Measurements from ENCODE around the gene EIF3L.

The EIF3L gene

DNA sequence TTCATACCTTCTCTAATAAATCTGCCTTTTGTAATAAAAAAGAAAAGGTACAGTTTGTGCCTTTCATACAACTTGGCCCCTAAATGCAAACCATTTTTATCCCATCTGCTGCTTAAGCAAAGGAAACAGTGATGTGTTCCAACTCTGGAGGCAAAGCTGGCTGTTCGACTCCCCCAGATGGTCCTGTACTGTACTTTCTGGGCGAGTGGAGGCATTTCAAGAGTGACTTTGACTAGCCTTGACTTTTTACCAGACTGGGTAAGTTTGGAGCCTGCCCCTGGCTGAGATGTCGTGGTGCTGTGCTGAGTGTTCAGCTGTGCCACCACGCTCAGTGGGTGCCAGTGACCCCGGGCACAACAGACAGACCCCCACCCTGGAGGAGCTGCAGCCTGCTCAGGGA, 67.1 kb downstream of the EIF3L start:
- no peak overlapping the region for H3K9ac ChIP-seq (ENCODE audit: low read depth, low read length)
- H3K9me3 ChIP-seq (ENCODE audit: control insufficient read depth, insufficient read depth, low read length) = no peaks in the 10 kb centered on the region
- H3K36me3 ChIP-seq (ENCODE audit: insufficient read depth, low read length) = peaks cover 21% of the 10 kb centered on the region
- H3K4me1 ChIP-seq (ENCODE audit: insufficient read depth, low read length) = peaks cover under 1% of the 10 kb centered on the region; the same call in 1 of the 2 replicates

DNA sequence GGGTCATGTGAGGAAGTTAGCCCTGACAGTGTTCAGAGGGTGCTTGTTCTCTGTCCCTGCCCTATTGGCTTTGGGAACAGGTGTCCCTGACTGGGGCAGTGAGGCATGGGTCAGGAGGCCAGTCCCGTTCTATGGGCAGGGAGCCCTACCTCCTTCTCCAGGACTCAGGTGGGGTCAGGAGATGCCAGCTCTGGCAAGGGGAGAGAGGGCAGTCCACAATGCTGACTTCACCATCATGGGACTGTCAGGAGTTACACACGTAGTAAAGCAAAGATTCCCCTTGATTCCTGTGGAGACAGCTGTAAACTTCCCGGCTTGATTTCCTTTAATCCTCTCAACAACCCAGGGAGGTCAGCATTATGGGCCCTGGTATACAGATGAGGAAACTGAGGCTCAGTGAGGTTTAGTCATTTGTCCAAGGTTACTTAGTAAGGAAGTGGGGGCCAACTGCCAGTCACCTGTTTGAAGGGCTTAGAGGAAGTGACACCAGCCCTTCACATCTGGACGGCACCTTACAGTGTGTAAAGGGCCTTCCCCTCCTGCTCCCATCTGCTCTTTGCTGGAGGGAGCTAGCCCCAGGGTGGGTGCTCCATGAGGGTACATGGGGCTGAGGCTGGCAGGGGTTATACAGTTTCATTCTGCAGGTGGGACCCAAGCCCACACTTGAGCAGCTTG, 68.8 kb downstream of the EIF3L start:
- H3K9ac ChIP-seq (ENCODE audit: low read depth, low read length) = no peak overlapping the region
- peaks cover 21% of the 10 kb centered on the region for H3K36me3 ChIP-seq (ENCODE audit: insufficient read depth, low read length)
- no peaks in the 10 kb centered on the region for H3K4me1 ChIP-seq (ENCODE audit: insufficient read depth, low read length)

DNA sequence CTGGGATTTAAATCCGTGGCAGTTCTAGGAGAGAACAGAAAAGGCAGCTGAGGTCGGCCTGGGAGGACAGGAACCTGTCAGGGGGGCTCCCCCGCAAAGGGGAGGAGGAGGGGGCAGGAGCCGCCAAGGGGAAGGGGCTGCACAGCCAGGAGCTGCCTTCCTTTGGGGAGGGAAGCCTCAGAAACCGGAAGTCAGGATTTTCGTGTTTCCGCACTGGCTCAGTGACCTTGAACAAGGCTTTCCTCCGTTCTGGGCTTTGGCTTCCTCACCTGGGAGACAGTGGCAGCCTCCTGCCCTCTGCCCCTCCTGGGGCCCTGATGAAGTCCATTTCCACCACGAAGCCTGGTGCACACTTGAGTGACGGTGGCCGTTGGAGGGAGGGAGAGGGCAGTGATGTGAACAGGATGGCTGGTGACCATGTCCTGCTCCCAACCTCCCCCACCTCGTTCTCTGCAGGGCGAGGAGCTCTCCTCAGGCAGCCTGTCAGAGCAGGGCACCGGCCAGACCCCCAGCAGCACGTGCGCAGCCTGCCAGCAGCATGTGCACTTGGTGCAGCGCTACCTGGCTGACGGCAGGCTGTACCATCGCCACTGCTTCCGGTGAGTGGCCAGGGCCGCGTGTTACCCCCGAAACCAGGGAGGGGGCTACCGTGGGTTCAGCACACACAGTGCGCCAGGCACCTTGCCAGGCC, 69.5 kb downstream of the EIF3L start:
- Histone ChIP-seq H3K36me3 (ENCODE audit: insufficient read depth, low read length) (peaks cover 21% of the 10 kb centered on the region), H3K4me1 (ENCODE audit: insufficient read depth, low read length) (no peaks in the 10 kb centered on the region), H3K9ac (ENCODE audit: low read depth, low read length) (no peak overlapping the region), H3K9me3 (ENCODE audit: control insufficient read depth, insufficient read depth, low read length) (no peaks in the 10 kb centered on the region)

More for the DNA sequence above, 68.8 kb downstream of the EIF3L start:
- no peaks in the 10 kb centered on the region for H3K9me3 ChIP-seq (ENCODE audit: control insufficient read depth, insufficient read depth, low read length)

DNA sequence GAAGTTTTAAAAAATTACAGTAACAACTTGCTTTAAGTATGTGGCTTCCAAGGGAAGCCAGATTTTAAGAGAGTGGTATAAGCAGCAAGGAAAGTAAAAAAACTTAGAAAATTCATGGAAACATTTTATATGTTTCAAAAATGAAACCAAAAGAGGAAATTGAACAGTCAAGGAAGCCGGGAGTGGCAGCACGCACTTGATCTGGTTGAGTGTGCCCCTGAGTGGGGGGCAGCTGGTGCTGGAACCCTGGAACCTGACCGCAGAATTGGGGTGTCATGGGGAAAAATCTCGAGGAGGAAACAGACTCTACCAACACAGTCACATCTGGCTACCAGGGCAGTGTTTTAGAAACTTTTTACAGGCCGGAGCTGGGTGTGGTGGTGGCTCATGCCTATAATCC, 70.9 kb downstream of the EIF3L start:
- Histone ChIP-seq H3K9me3 (ENCODE audit: control insufficient read depth, insufficient read depth, low read length) (no peaks in the 10 kb centered on the region), H3K4me1 (ENCODE audit: insufficient read depth, low read length) (no peaks in the 10 kb centered on the region), H3K36me3 (ENCODE audit: insufficient read depth, low read length) (peaks cover 18% of the 10 kb centered on the region), H3K9ac (ENCODE audit: low read depth, low read length) (no peak overlapping the region)

DNA sequence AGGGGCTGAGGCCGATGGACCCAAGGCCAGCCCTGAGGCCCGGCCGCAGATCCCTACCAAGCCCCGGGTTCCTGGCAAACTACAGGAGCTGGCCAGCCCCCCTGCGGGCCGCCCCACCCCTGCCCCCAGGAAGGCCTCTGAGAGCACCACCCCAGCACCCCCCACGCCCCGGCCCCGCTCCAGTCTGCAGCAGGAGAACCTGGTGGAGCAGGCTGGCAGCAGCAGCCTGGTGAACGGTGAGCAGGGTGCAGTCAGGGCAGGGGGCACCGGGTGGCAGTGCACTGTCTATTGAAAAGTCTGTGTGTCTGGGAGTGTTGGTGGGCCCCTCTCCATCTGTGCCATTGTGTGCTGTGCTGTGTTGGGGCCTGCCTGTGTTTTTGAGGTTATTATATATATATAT, 73.0 kb downstream of the EIF3L start:
- H3K9ac ChIP-seq (ENCODE audit: low read depth, low read length) = no peak overlapping the region
- no peaks in the 10 kb centered on the region for H3K4me1 ChIP-seq (ENCODE audit: insufficient read depth, low read length)
- H3K9me3 ChIP-seq (ENCODE audit: control insufficient read depth, insufficient read depth, low read length) = no peaks in the 10 kb centered on the region
- peaks cover 9% of the 10 kb centered on the region for H3K36me3 ChIP-seq (ENCODE audit: insufficient read depth, low read length)

DNA sequence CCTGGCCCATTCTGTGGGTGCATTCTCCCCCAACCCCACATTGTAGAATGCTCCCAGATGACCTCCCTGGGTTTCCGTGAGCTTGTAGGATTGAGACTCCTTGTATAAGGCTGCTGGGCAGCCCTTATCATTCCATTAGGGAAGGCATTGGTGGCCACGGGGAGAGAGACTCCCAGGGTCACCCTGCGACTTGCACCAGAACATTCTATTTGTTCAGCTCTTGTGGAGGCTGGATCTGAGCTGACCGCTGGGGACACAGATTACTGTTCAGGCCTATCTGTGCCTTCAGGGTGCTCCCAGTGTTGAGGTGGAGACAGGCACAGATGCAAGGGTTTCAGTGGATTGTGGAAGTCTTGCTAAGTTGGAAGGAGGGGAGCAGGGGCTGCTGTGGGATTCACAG, 74.7 kb downstream of the EIF3L start:
- H3K9me3 ChIP-seq (ENCODE audit: control insufficient read depth, insufficient read depth, low read length) = no peaks in the 10 kb centered on the region
- no peaks in the 10 kb centered on the region for H3K4me1 ChIP-seq (ENCODE audit: insufficient read depth, low read length)
- H3K9ac ChIP-seq (ENCODE audit: low read depth, low read length) = no peak overlapping the region
- H3K36me3 ChIP-seq (ENCODE audit: insufficient read depth, low read length) = peaks cover 2% of the 10 kb centered on the region

DNA sequence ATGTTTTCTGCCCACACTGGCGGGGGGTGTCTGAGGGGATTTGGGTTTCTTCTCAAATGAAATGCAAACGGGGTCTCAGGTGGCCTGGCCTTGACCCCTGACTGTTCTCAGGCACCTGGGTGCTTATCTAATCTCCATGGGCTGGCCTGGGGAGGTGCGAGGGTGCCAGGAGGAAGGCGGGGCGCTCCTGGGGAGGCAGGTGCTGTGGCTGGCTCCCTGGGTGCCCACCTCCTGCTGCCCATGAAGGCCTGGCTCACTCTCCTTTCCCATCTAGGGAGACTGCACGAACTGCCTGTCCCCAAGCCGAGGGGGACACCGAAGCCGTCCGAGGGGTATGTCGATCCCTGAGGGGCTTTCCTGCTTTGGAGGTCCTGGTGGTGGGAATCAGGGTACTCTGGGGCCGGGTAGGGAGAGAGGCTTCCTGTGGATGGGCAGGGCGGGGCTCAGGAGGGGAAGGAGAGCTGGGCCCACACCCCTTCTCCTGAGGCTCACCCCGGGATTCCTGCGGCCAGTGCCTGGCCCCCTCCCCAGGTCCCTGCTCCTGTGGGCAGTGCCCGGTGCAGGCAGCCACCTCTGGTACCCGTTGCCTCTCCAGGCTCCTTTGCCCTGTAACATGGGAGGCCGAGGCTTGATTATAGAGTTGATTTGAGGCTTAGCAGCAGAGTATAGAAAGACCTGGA, 75.3 kb downstream of the EIF3L start:
- no peak overlapping the region for H3K9ac ChIP-seq (ENCODE audit: low read depth, low read length)
- H3K4me1 ChIP-seq (ENCODE audit: insufficient read depth, low read length) = no peaks in the 10 kb centered on the region
- H3K36me3 ChIP-seq (ENCODE audit: insufficient read depth, low read length) = peaks cover 2% of the 10 kb centered on the region; the same call in 1 of the 2 replicates
- no peaks in the 10 kb centered on the region for H3K9me3 ChIP-seq (ENCODE audit: control insufficient read depth, insufficient read depth, low read length)

DNA sequence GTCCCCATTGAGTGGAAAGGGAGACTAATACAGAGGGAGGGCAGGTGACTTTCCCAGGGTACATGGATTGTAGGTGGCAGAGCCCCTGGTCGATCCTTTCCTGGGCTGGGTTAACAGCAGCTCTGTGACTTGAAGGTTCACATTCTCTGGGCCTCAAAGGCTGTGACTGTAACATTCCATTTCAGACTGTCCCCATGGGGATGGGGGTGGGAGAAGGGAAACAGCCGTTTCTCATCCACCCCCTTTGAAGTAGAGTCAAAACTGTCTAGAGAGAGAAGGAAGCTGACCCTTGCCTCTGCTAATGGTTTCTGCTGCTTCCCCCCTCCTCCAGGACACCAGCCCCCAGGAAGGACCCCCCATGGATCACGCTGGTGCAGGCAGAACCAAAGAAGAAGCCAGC, 76.1 kb downstream of the EIF3L start:
- Histone ChIP-seq H3K4me1 (ENCODE audit: insufficient read depth, low read length) (no peaks in the 10 kb centered on the region), H3K36me3 (ENCODE audit: insufficient read depth, low read length) (no peaks in the 10 kb centered on the region; the same call in 1 of the 2 replicates), H3K9me3 (ENCODE audit: control insufficient read depth, insufficient read depth, low read length) (no peaks in the 10 kb centered on the region), H3K9ac (ENCODE audit: low read depth, low read length) (no peak overlapping the region)

DNA sequence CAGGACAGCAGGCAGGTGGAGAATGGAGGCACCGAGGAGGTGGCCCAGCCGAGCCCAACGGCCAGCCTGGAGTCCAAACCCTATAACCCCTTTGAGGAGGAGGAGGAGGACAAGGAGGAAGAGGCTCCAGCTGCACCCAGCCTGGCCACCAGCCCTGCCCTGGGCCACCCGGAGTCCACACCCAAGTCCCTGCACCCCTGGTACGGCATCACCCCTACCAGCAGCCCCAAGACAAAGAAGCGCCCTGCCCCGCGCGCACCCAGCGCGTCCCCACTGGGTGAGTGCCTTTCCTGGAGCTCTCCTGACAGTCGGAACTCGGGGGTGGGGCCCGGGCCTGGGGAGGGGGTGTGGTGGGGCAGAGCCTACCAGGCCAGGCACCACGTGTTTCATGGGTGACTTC, 76.5 kb downstream of the EIF3L start:
- no peaks in the 10 kb centered on the region for H3K4me1 ChIP-seq (ENCODE audit: insufficient read depth, low read length)
- no peaks in the 10 kb centered on the region; the same call in 1 of the 2 replicates for H3K36me3 ChIP-seq (ENCODE audit: insufficient read depth, low read length)
- H3K9me3 ChIP-seq (ENCODE audit: control insufficient read depth, insufficient read depth, low read length) = no peaks in the 10 kb centered on the region
- no peak overlapping the region for H3K9ac ChIP-seq (ENCODE audit: low read depth, low read length)

DNA sequence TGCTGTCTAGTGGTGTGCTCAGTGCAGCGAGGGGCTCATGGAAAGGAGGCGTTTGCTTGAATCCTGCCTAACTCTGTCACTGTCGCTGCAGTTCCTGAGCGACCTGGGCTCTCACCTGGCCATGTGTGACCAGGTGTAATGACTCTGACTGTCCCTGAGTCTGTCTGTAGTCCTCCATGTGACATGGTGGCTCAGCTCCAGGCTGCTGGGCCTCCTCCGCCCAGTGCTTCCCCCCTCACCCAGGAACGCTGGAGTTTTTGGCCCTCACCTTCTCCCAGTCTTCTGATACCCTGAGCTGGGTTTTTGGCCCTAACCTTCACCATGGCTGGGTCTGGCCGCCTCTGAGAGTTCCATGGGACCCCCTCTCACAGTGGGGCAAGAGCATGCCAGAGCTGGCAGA, 77.1 kb downstream of the EIF3L start:
- Histone ChIP-seq H3K9me3 (ENCODE audit: control insufficient read depth, insufficient read depth, low read length) (no peaks in the 10 kb centered on the region), H3K4me1 (ENCODE audit: insufficient read depth, low read length) (no peaks in the 10 kb centered on the region), H3K9ac (ENCODE audit: low read depth, low read length) (no peak overlapping the region), H3K36me3 (ENCODE audit: insufficient read depth, low read length) (no peaks in the 10 kb centered on the region; the same call in 1 of the 2 replicates)

DNA sequence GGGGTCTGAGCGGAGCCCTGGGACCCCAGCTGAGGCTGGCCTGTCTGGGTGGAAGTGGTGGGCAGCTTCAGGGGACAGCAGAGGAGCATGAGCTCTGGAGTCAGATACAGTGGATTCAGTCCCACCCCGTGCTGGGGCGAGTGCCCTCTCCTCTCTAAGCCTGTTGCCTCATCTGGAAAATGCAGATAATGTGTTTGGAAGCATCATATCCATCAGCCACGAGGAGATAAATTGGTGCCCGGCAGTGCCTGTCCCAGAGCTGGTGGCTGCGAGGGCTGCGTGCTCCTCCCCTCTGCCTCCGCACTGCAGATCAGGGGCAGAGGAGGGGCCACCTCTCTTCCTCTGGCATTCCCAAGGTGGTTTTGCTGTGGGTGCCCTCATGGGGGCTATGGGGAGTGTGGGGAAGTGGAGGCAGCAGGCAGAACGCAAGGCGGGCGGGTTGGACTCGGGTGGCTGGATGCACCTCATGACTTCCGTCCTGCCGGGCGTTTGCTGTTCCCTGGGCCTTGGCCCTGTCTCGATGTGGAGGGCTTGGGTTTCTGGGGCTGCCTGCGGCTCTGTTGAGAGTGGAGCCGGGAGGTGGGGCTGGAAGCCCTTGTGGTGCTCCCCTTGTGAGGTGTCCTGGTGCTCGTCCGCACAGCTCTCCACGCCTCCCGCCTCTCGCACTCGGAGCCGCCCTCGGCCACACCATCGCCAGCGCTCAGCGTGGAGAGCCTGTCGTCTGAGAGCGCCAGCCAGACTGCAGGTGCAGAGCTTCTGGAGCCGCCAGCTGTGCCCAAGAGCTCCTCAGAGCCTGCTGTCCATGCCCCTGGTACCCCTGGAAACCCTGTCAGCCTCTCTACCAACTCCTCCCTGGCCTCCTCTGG, 77.8 kb downstream of the EIF3L start:
- H3K4me1 ChIP-seq (ENCODE audit: insufficient read depth, low read length) = no peaks in the 10 kb centered on the region
- H3K9ac ChIP-seq (ENCODE audit: low read depth, low read length) = no peak overlapping the region
- no peaks in the 10 kb centered on the region for H3K9me3 ChIP-seq (ENCODE audit: control insufficient read depth, insufficient read depth, low read length)
- H3K36me3 ChIP-seq (ENCODE audit: insufficient read depth, low read length) = no peaks in the 10 kb centered on the region; the same call in 1 of the 2 replicates

DNA sequence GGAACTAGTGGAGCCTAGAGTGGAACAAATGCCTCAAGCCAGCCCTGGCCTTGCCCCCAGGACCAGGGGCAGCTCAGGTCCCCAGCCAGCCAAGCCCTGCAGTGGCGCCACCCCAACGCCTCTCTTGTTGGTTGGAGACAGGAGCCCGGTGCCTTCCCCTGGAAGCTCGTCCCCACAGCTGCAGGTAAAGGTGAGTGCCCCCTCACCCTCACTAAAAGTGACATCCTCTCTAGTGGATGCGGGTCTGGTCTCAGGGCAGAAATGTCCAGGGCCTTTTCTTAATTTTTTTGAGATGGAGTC, 78.4 kb downstream of the EIF3L start:
- no peaks in the 10 kb centered on the region; the same call in 1 of the 2 replicates for H3K36me3 ChIP-seq (ENCODE audit: insufficient read depth, low read length)
- H3K4me1 ChIP-seq (ENCODE audit: insufficient read depth, low read length) = no peaks in the 10 kb centered on the region
- no peak overlapping the region for H3K9ac ChIP-seq (ENCODE audit: low read depth, low read length)
- H3K9me3 ChIP-seq (ENCODE audit: control insufficient read depth, insufficient read depth, low read length) = no peaks in the 10 kb centered on the region

DNA sequence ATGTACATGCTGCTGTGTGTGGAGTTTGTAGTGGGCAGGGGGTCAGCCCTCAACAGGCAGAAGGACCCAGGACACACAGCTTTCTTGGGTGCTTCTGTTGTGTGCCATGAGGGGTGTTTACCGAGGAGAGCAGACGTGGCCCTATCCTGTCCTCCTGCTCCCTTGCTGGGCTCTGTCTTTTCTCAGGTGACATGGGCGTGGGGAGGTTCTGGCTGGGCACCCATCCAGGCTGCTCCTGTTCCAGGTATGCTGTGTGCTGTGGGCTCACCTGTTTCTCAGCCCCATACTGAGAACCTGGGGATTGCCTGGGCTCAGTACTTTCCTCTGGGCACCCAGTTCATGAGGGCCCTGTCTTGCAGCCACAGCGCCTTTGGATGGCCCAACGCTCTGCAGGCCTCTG, 80.2 kb downstream of the EIF3L start:
- H3K9me3 ChIP-seq (ENCODE audit: control insufficient read depth, insufficient read depth, low read length) = no peaks in the 10 kb centered on the region
- no peak overlapping the region for H3K9ac ChIP-seq (ENCODE audit: low read depth, low read length)
- H3K4me1 ChIP-seq (ENCODE audit: insufficient read depth, low read length) = no peaks in the 10 kb centered on the region; the same call in 1 of the 2 replicates
- H3K36me3 ChIP-seq (ENCODE audit: insufficient read depth, low read length) = no peaks in the 10 kb centered on the region; the same call in 1 of the 2 replicates

DNA sequence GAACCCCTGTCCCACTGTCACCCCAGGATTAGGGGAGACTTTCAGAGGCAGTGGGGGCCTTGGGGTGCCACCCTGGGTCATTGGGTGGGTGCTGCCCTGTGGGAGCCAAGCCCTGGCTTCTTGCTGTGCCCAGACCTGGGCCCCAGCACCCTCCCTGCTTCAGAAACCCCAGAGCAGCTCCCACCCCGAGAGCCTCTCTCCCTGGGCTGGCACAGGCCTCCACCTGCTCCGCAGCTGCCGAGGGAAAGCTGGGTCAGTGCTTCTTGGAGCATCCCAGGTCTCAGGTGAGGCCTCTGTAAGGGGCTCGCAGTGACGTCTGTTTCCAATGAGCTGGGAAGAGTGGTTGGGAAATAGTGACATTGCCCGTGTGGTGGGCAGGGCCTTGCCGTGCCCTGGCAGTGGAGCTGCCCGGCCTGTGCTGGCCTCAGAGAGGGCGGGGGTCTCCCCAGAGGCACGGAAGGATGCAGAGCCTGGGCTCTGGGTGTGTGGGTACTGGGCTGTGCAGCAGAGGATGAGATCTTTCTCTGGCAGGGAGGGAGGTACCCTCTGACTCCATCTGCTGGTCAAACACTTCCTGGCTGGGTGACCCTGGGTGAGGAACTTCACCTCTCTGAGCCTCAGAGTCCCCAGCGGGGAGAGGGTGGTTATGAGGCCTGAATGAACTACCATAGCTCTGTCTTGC, 81.2 kb downstream of the EIF3L start:
- no peaks in the 10 kb centered on the region for H3K9me3 ChIP-seq (ENCODE audit: control insufficient read depth, insufficient read depth, low read length)
- H3K9ac ChIP-seq (ENCODE audit: low read depth, low read length) = no peak overlapping the region
- H3K36me3 ChIP-seq (ENCODE audit: insufficient read depth, low read length) = no peaks in the 10 kb centered on the region; the same call in 1 of the 2 replicates
- no peaks in the 10 kb centered on the region; the same call in 1 of the 2 replicates for H3K4me1 ChIP-seq (ENCODE audit: insufficient read depth, low read length)

All from ES-I3 (cell line).